Endodermal cell (in vitro differentiated cells): ENCODE results near the gene NCBP2. TPM values are rescaled to one million over a fixed set of nuclear protein-coding genes. Genes with fewer than 3 reads are reported as not detected.

ENCODE experiments used
- DNase-seq: peaks from one replicate; pipeline ENCODE4 v3.0.0-alpha.2; 2017
- H3K27ac ChIP-seq: 2 replicates; pipeline ENCODE4 v1.5.1; 2013; ENCODE audit warnings: mild to moderate bottlenecking, low read depth, low read length, moderate library complexity
- H3K27me3 ChIP-seq: 2 replicates; pipeline ENCODE4 v1.6.1; 2013; ENCODE audit warnings: mild to moderate bottlenecking, low read length, moderate library complexity; ENCODE audit not compliant: insufficient read depth, control insufficient read depth, poor library complexity, severe bottlenecking
- H3K36me3 ChIP-seq: 2 replicates; pipeline ENCODE4 v1.7.0; 2013; ENCODE audit warnings: mild to moderate bottlenecking, low read length, moderate library complexity; ENCODE audit not compliant: control insufficient read depth, insufficient read depth
- H3K4me1 ChIP-seq: one replicate; pipeline ENCODE4 v1.7.0; 2013; ENCODE audit warnings: low read length; ENCODE audit not compliant: control insufficient read depth, insufficient read depth
- H3K4me3 ChIP-seq: 2 replicates; pipeline ENCODE4 v1.5.1; 2013; ENCODE audit warnings: mild to moderate bottlenecking, low read length, moderate library complexity
- H3K9ac ChIP-seq: 2 replicates; pipeline ENCODE4 v1.6.1; 2013; ENCODE audit warnings: mild to moderate bottlenecking, low read length, moderate library complexity; ENCODE audit not compliant: poor library complexity, severe bottlenecking; ENCODE audit errors: extremely low read depth
- H3K9me3 ChIP-seq: 2 replicates; pipeline ENCODE4 v1.6.1; 2013; ENCODE audit warnings: mild to moderate bottlenecking, low read length, moderate library complexity; ENCODE audit not compliant: control insufficient read depth
- H3K27ac Mint-ChIP-seq: 2 replicates; pipeline ENCODE4 v1.8.0; 2020; ENCODE audit warnings: mixed read lengths
- H3K27me3 Mint-ChIP-seq: 2 replicates; pipeline ENCODE4 v1.8.0; 2021; ENCODE audit warnings: mild to moderate bottlenecking, mixed read lengths; ENCODE audit not compliant: insufficient read depth
- H3K36me3 Mint-ChIP-seq: 2 replicates; pipeline ENCODE4 v1.8.0; 2020; ENCODE audit warnings: low read depth, mixed read lengths
- H3K4me1 Mint-ChIP-seq: 2 replicates; pipeline ENCODE4 v1.8.0; 2020; ENCODE audit warnings: mixed read lengths
- H3K4me3 Mint-ChIP-seq: 2 replicates; pipeline ENCODE4 v1.8.0; 2020; ENCODE audit warnings: mild to moderate bottlenecking, moderate library complexity, mixed read lengths
- H3K9me3 Mint-ChIP-seq: 2 replicates; pipeline ENCODE4 v1.8.0; 2020; ENCODE audit warnings: mild to moderate bottlenecking, mixed read lengths
- WGBS, 2 experiments: methylation state at CpG; one replicate each; pipeline versions ENCODE4 v1.1.5 to v1.1.7; 2013; ENCODE audit warnings: missing lambda C conversion rate in 2 of 2, mixed read lengths in 1 of 2; ENCODE audit not compliant: insufficient coverage in 1 of 2, insufficient read length in 1 of 2; 5-methylcytosine and 5-hydroxymethylcytosine counted together
- total RNA-seq, 2 donors: library from RNA; stranded (reverse); fragmentation: NEBNext Ultra II Directional in 1 of 2; extraction: Animal tissue kit (Norgen Biotek cat#: 25700) in 1 of 2; gene quantifications; 2 replicates in 1 of 2; 3 replicates in 1 of 2; pipeline ENCODE4 v1.2.1, GENCODE V29; 2021
- TF ChIP-seq, protein P1 (sequence below): fragments of 200-600 bp; sonication (generic); conservative IDR thresholded peaks from 2 replicates; pipeline ENCODE4 v1.5.0; 2021; ENCODE audit warnings: antibody characterized with exemption, mild to moderate bottlenecking

NCBP2 gene
- total RNA-seq, 2 donors from 2014 or later: 74.9 to 97.3 TPM

DNA sequence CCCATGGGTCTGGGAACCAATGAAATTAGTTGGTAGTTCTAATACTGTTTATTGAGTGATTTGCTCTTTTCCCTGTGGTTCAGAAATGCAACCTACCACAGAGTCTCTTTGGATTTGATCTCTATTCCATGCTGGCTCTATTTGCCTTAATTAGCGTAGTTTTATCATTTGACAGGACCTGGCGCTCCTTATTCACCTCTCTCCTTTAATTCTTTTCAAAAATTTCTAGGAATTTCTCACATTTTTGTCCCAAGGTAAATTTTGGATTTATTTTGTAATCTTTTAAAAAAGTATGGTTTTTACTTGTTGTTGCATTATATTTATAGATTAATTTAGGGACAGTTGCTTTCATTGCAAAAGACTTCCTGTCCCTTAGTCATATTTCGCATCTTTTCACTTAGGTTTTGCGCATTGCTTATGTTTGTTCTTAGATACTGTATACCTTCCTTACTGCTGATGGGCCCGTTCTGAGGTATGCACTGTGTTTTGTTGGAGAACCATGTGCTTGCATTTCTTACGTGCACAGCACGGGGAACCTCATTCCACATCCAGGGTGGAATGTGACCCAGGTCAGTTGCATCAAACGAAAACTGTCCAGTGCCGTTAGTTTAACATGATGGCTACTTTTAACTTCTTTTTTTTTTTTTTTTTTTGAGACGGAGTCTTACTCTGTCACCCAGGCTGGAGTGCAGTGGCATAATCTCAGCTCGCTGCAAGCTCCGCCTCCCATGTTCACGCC is 47.6 kb downstream of the NCBP2 start:
- Histone ChIP-seq H3K4me1 (no peaks in the 10 kb centered on the region), H3K9me3 (peaks cover 5% of the 10 kb centered on the region), H3K4me3 (no peak overlapping the region), H3K9ac (no peak overlapping the region), H3K27me3 (no peaks in the 10 kb centered on the region), H3K27ac (no peak overlapping the region), H3K36me3 (peaks cover 31% of the 10 kb centered on the region)
- Mint-ChIP-seq H3K4me3 (no peak overlapping the region), H3K36me3 (peaks cover 30% of the 10 kb centered on the region), H3K9me3 (no peaks in the 10 kb centered on the region), H3K27ac (no peak overlapping the region), H3K27me3 (no peaks in the 10 kb centered on the region), H3K4me1 (no peaks in the 10 kb centered on the region)
- 96 to 97% methylated on average over 5 to 13 of the region's 13 CpGs for WGBS, 2 experiments
- DNase-seq: no peak
- TF ChIP-seq, protein P1, sequence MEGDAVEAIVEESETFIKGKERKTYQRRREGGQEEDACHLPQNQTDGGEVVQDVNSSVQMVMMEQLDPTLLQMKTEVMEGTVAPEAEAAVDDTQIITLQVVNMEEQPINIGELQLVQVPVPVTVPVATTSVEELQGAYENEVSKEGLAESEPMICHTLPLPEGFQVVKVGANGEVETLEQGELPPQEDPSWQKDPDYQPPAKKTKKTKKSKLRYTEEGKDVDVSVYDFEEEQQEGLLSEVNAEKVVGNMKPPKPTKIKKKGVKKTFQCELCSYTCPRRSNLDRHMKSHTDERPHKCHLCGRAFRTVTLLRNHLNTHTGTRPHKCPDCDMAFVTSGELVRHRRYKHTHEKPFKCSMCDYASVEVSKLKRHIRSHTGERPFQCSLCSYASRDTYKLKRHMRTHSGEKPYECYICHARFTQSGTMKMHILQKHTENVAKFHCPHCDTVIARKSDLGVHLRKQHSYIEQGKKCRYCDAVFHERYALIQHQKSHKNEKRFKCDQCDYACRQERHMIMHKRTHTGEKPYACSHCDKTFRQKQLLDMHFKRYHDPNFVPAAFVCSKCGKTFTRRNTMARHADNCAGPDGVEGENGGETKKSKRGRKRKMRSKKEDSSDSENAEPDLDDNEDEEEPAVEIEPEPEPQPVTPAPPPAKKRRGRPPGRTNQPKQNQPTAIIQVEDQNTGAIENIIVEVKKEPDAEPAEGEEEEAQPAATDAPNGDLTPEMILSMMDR: no peak

DNA sequence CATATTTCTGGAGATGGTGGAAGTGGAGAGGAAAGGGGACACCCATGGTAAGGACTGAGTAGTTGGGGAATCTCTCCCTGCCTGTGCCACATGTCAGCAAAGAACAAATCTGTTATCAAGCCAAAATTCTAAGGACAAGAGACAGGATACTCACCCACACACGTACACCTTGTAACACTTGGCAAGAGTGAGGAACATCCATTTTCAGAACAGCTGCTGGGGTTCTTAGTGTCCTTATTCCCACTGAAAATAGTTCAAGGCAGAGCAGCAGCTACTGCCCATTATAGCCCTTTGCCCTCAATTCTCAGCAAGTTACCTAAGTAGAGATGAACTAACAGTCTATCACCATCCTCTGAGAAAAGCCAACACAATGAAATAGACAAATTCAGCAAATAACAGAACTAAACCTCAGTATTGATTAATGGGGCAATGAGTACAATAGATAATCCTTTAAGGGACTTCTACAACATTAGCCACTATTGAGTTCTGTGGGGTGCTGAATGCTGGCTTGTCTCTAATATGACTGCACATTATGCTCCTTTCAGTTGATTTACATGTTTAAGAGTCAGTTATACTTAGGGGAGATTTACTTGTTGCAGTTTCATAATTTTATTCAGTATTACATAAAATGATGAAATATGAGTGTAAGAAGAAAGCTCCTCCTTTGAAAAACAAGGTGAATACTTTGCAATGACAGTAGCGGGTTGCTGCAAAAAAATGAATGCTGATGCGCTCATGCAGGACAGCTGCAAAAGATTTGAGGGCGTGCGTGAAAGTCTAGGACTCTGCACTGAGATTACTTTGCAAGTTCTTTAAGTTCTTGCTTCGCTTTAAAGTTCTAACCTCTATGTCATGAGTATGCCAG is 52.3 kb downstream of the NCBP2 start:
- H3K4me3 Mint-ChIP-seq: no peak overlapping the region
- DNase-seq: no peak
- no peaks in the 10 kb centered on the region for H3K4me1 Mint-ChIP-seq
- Histone ChIP-seq H3K9ac (no peak overlapping the region), H3K27ac (no peak overlapping the region), H3K4me3 (no peak overlapping the region), H3K27me3 (no peaks in the 10 kb centered on the region), H3K36me3 (peaks cover 65% of the 10 kb centered on the region), H3K4me1 (no peaks in the 10 kb centered on the region), H3K9me3 (no peaks in the 10 kb centered on the region)
- H3K27me3 Mint-ChIP-seq: no peaks in the 10 kb centered on the region
- H3K27ac Mint-ChIP-seq: no peak overlapping the region
- no peaks in the 10 kb centered on the region for H3K9me3 Mint-ChIP-seq
- WGBS, 2 experiments: 97 to 100% methylated on average over 5 to 6 of the region's 6 CpGs
- TF ChIP-seq, protein P1: no peak
- H3K36me3 Mint-ChIP-seq: peaks cover 47% of the 10 kb centered on the region

DNA sequence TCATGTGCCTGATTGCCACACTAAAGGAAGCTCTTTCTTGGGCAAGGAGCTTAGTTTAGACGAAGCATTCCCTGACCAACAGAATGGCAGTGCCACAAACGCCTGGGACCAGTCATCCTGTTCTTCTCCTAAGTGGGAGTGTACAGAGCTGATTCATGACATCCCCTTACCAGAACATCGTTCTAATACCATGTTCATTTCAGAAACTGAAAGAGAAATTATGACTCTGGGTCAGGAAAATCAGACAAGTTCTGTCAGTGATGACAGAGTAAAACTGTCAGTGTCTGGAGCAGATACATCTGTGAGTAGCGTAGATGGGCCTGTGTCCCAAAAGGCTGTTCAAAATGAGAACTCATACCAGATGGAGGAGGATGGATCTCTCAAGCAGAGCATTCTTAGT is 56.2 kb downstream of the NCBP2 start:
- 80 to 88% methylated on average over 4 of the region's 4 CpGs for WGBS, 2 experiments
- Mint-ChIP-seq H3K4me3 (no peak overlapping the region), H3K27ac (no peak overlapping the region)

More for the DNA sequence above, 56.2 kb downstream of the NCBP2 start:
- H3K36me3 ChIP-seq: peaks cover 54% of the 10 kb centered on the region
- H3K4me1 ChIP-seq: no peaks in the 10 kb centered on the region
- no peaks in the 10 kb centered on the region for H3K9me3 Mint-ChIP-seq
- H3K36me3 Mint-ChIP-seq: peaks cover 32% of the 10 kb centered on the region
- no peaks in the 10 kb centered on the region for H3K27me3 ChIP-seq
- TF ChIP-seq, protein P1: no peak
- H3K27me3 Mint-ChIP-seq: no peaks in the 10 kb centered on the region
- H3K9me3 ChIP-seq: no peaks in the 10 kb centered on the region
- H3K4me3 ChIP-seq: no peak overlapping the region
- DNase-seq: no peak
- H3K9ac ChIP-seq: no peak overlapping the region
- no peak overlapping the region for H3K27ac ChIP-seq
- no peaks in the 10 kb centered on the region for H3K4me1 Mint-ChIP-seq

Other genes starting within 250 kb of the NCBP2 start
- 1 to 10 TPM; 3.1 to 4.5 TPM for gene CEP19, start 230.3 kb downstream of the NCBP2 start, total RNA-seq
- gene PIGX, start 230.2 kb downstream of the NCBP2 start, total RNA-seq: 10 to 100 TPM; 21.8 to 33.3 TPM
- 10 to 100 TPM; 58.7 to 76.6 TPM for gene PAK2, start 202.7 kb downstream of the NCBP2 start, total RNA-seq
- 10 to 100 TPM; 35.2 to 44.3 TPM for gene SENP5, start 74.6 kb downstream of the NCBP2 start, total RNA-seq
- gene PIGZ, start 26.3 kb upstream of the NCBP2 start, total RNA-seq: under 1 TPM; 0.22 to 0.31 TPM
- 10 to 100 TPM; 11.3 to 15.1 TPM for gene MELTF, start 87.3 kb upstream of the NCBP2 start, total RNA-seq